Renal pelvis (tissue), 4 donors: ENCODE results near the gene ERFE. TPM values are rescaled to one million over a fixed set of nuclear protein-coding genes. Genes with fewer than 3 reads are reported as not detected.

Experiments used
- DNase-seq: peaks from one replicate; pipeline ENCODE4 v3.0.0-alpha.2; 2013
- polyA plus RNA-seq, 3 donors: library from polyadenylated mRNA; unstranded; fragments of 120-200 nt; gene quantifications; one replicate each; pipeline ENCODE4 v1.2.1, GENCODE V29; 2013; ENCODE audit not compliant: insufficient read length in 3 of 3

The ERFE gene
- polyA plus RNA-seq, 3 donors: 6.0 to 8.1 (median 7.3) TPM

DNA sequence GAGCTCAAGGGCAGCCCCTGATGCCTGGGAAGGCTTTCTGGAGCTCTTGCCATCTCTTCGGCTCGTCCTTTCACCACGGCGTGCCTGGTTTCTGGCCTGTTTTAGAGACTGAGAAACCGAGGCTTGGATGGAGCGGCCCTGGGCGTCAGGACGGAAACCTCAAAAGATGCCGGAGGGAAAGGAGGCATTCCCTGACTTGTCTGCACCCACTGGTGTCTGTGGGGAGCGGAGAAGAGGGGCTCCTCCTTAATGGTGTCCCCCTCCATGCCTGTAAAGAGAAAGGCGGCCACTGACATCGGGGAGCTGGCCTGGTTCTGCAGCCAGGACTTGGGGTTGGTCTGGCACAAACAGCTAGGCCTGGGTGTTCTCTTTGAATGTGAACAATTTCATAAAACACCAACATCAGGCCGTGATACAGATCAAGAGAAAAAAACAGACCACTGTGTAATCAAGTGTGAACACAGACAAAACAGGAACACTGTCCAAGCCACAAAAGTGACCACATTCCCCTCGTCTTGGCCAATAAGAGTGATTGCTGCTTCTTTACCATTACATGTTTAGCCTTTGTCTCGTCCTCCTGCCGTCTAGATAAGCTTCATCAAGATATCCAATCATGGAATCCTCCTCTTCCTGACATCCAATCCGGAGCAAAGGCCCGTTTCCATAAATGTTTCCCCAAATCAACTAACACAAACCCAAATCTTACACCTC, 45.4 kb downstream of the ERFE start:
- DNase-seq: no peak

DNA sequence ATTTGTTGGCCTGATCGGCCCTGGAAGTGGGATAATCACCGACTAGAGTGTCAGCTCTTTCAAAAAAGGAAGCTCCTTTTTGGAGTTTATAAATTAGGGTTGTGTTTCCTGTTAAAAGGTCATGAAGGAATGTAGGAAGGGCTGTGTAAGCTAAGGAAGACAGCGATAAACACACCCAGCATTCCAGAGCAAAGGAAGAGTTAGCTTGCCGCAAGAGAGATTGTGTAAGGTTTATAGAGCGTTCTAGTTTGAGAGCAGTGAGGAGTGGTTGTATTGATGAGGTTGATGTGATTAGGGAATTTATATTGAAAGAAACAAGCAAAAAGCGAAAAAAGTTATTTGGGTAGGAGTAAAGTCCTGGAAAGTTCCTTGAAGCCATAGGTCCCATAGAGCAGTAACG, 48.2 kb downstream of the ERFE start:
- DNase-seq: no peak

GRCh38 chr2:238216651-238217184, 57.9 kb downstream of the ERFE start:
- DNase-seq: no peak

Other genes starting within 250 kb of the ERFE start
- 10 to 100 TPM; 40.5 to 43.6 (median 42.1) TPM for gene UBE2F, start 192.0 kb upstream of the ERFE start, polyA plus RNA-seq
- gene SCLY, start 98.0 kb upstream of the ERFE start, polyA plus RNA-seq: 10 to 100 TPM; 23.0 to 33.3 (median 25.5) TPM
- 1 to 10 TPM in 2 of 3 donors, under 1 TPM in 1; 0.44 to 5.1 (median 3.6) TPM for gene ESPNL, start 58.6 kb upstream of the ERFE start, polyA plus RNA-seq
- gene KLHL30, start 20.3 kb upstream of the ERFE start, polyA plus RNA-seq: under 1 TPM; 0.24 to 0.60 (median 0.36) TPM
- gene ILKAP, start 44.7 kb downstream of the ERFE start, polyA plus RNA-seq: 10 to 100 TPM; 41.4 to 60.4 (median 55.1) TPM
- gene HES6, start 81.1 kb downstream of the ERFE start, polyA plus RNA-seq: 10 to 100 TPM in 1 of 3 donors, 1 to 10 TPM in 2; 8.5 to 10.4 (median 9.2) TPM
- 1 to 10 TPM; 5.7 to 8.0 (median 7.6) TPM for gene PER2, start 129.6 kb downstream of the ERFE start, polyA plus RNA-seq
- gene TRAF3IP1, start 161.5 kb downstream of the ERFE start, polyA plus RNA-seq: 10 to 100 TPM; 20.2 to 27.4 (median 20.9) TPM